HepG2 (cell line): ENCODE results near the gene ZBTB22. TPM values are rescaled to one million over a fixed set of nuclear protein-coding genes. Genes with fewer than 3 reads are reported as not detected.

Experiments used
- ATAC-seq: fragments of 200-7000 bp; cut with Tn5 transposase; 3 replicates; pipeline ENCODE4 v1.9.1; 2020; ENCODE audit warnings: mild to moderate bottlenecking, moderate library complexity
- BruUV-seq: library from RNA; stranded (reverse); fragments of 400-500 nt; replicated peaks from 2 replicates; lab custom pipeline; 2021; lab: Mats Ljungman, UMichigan
- CTCF ChIA-PET: fragments of 300-600 bp; formaldehyde crosslinking; extraction: SDS; loops from one replicate; lab custom pipeline; 2021; ENCODE audit warnings: low total read pairs, inconsistent platforms, low intra/inter-chr PET ratio; lab: Yijun Ruan, JAX
- POLR2A ChIA-PET: fragments of 350-600 bp; sonication (Branson Sonifier 250); formaldehyde crosslinking; loops from one replicate; lab custom pipeline; 2020; ENCODE audit warnings: antibody characterized with exemption, inconsistent platforms; lab: Yijun Ruan, JAX
- DNase-seq: peaks from one replicate; pipeline ENCODE4 v3.0.0-alpha.2; 2015; ENCODE audit warnings: low spot score
- FAIRE-seq: peaks from 3 replicates; lab custom pipeline; 2011; peaks lifted over from hg19 to GRCh38; lab: Jason Lieb, UNC
- H2AFZ ChIP-seq: one replicate; pipeline ENCODE4 v1.6.1; 2011; ENCODE audit warnings: low read length, inconsistent platforms
- H3K27ac ChIP-seq: fragments of 300-600 bp; 3 replicates; pipeline ENCODE4 v1.8.0; 2011; ENCODE audit warnings: mixed run types, mild to moderate bottlenecking, mixed read lengths, low read length, inconsistent platforms; ENCODE audit not compliant: insufficient read depth; ENCODE audit errors: extremely low read length
- H3K27me3 ChIP-seq, 2 experiments: fragments of 200-600 bp in 1 of 2; 2 replicates in 1 of 2; 3 replicates in 1 of 2; pipeline versions ENCODE4 v1.6.0 to v1.8.0; 2011; ENCODE audit warnings: low read length in 2 of 2, mild to moderate bottlenecking in 2 of 2, moderate library complexity in 2 of 2, inconsistent platforms in 1 of 2; ENCODE audit not compliant: insufficient read depth in 2 of 2, control insufficient read depth in 1 of 2
- H3K36me3 ChIP-seq, 2 experiments: fragments of 200-600 bp in 1 of 2; replicated peaks in 1 of 2; 2 replicates in 1 of 2; 3 replicates in 1 of 2; pipeline versions ENCODE4 v1.5.1 to v1.8.0; 2011; ENCODE audit warnings: low read length in 2 of 2, inconsistent platforms in 1 of 2; ENCODE audit not compliant: insufficient read depth in 2 of 2, control insufficient read depth in 1 of 2
- H3K4me1 ChIP-seq: 2 replicates; pipeline ENCODE4 v1.5.1; 2012; ENCODE audit warnings: low read length, inconsistent platforms; ENCODE audit not compliant: insufficient read depth
- H3K4me2 ChIP-seq: 2 replicates; pipeline ENCODE4 v1.6.0; 2011; ENCODE audit warnings: low read depth, low read length, inconsistent platforms
- H3K4me3 ChIP-seq, 3 experiments: fragments of 200-600 bp in 1 of 3; sonication (generic), shearing (Covaris generic) in 1 of 3; replicated peaks in 1 of 3; 2 replicates each; pipeline ENCODE4 v1.5.1; 2011 to 2016; ENCODE audit warnings: low read length in 3 of 3, inconsistent platforms in 2 of 3, low read depth in 2 of 3, mild to moderate bottlenecking in 2 of 3, control low read depth in 1 of 3, mixed read lengths in 1 of 3; ENCODE audit not compliant: insufficient read depth in 1 of 3
- H3K79me2 ChIP-seq: one replicate; pipeline ENCODE4 v1.6.1; 2011; ENCODE audit warnings: low read length, inconsistent platforms; ENCODE audit not compliant: insufficient read depth
- H3K9ac ChIP-seq: 2 replicates; pipeline ENCODE4 v1.6.0; 2011; ENCODE audit warnings: mild to moderate bottlenecking, low read depth, low read length, inconsistent platforms; ENCODE audit not compliant: insufficient read depth
- H3K9me3 ChIP-seq: 2 replicates; pipeline ENCODE4 v1.5.1; 2012; ENCODE audit warnings: mild to moderate bottlenecking, low read length
- H4K20me1 ChIP-seq: 2 replicates; pipeline ENCODE4 v1.6.0; 2011; ENCODE audit warnings: inconsistent platforms, mild to moderate bottlenecking, low read length, moderate library complexity; ENCODE audit not compliant: insufficient read depth
- CENPBD1 ChIP-seq: sonication (generic); formaldehyde crosslinking; IDR thresholded peaks from 2 replicates; pipeline ENCODE4 v1.8.0; 2022; ENCODE audit warnings: missing genetic modification reagents, low read depth, mild to moderate bottlenecking, borderline replicate concordance
- EP300 ChIP-seq, 3 experiments: sonication (generic) in 1 of 3; formaldehyde crosslinking in 1 of 3; IDR thresholded peaks; 2 replicates each; pipeline versions ENCODE4 v1.5.1 to v1.6.1; 2011 to 2020; ENCODE audit warnings: low read depth in 2 of 3, low read length in 2 of 3, borderline replicate concordance in 1 of 3, improper control_type of control experiment in 1 of 3, mild to moderate bottlenecking in 1 of 3, missing genetic modification reagents in 1 of 3, moderate library complexity in 1 of 3
- FOXP1 ChIP-seq, 2 experiments: fragments of 450-650 bp in 1 of 2; IDR thresholded peaks; 2 replicates each; pipeline ENCODE4 v1.6.1; 2017 to 2018; ENCODE audit warnings: antibody characterized with exemption in 1 of 2
- HINFP ChIP-seq: sonication (generic); formaldehyde crosslinking; IDR thresholded peaks from 2 replicates; pipeline ENCODE4 v1.4.0; 2020; ENCODE audit warnings: low read depth, mild to moderate bottlenecking, missing genetic modification reagents
- HIVEP1 ChIP-seq: sonication (generic); formaldehyde crosslinking; IDR thresholded peaks from 2 replicates; pipeline ENCODE4 v1.4.0; 2020; ENCODE audit warnings: mild to moderate bottlenecking, missing genetic modification reagents
- KAT2B ChIP-seq: fragments of 150-350 bp; IDR thresholded peaks from 2 replicates; pipeline ENCODE4 v1.6.1; 2014; ENCODE audit warnings: low read depth, low read length, borderline replicate concordance
- NFAT5 ChIP-seq: sonication (generic); formaldehyde crosslinking; IDR thresholded peaks from 2 replicates; pipeline ENCODE4 v1.4.0; 2020; ENCODE audit warnings: missing genetic modification reagents
- PHF20 ChIP-seq: sonication (generic); formaldehyde crosslinking; IDR thresholded peaks from 2 replicates; pipeline ENCODE4 v1.5.0; 2020; ENCODE audit warnings: mild to moderate bottlenecking, missing genetic modification reagents
- ZHX1 ChIP-seq: sonication (generic); formaldehyde crosslinking; IDR thresholded peaks from 2 replicates; pipeline ENCODE4 v1.8.1; 2022; ENCODE audit warnings: low read depth, mild to moderate bottlenecking, missing genetic modification reagents
- ZNF329 ChIP-seq: sonication (generic); formaldehyde crosslinking; IDR thresholded peaks from 2 replicates; pipeline ENCODE4 v1.9.0; 2021; ENCODE audit warnings: low read depth, mild to moderate bottlenecking, missing genetic modification reagents
- ZNF572 ChIP-seq: sonication (generic); formaldehyde crosslinking; IDR thresholded peaks from 2 replicates; pipeline ENCODE4 v1.5.1; 2020; ENCODE audit warnings: mild to moderate bottlenecking, missing genetic modification reagents
- ZNF709 ChIP-seq: sonication (generic); formaldehyde crosslinking; IDR thresholded peaks from 2 replicates; pipeline ENCODE4 v1.5.0; 2020; ENCODE audit warnings: mild to moderate bottlenecking, missing genetic modification reagents
- WGBS: methylation state at CpG from one replicate; pipeline ENCODE4 v1.1.6; 2017; ENCODE audit warnings: low lambda C conversion rate; 5-methylcytosine and 5-hydroxymethylcytosine counted together
- in situ Hi-C: cut with HindIII; loops from 2 replicates; pipeline ENCODE4 v1.10.0; 2017; ENCODE audit warnings: low pct_unique_long_range_greater_than_20kb; ENCODE audit not compliant: extremely low pct_ligation_motif_present
- intact Hi-C: fragments of 100-400 bp; cut with micrococcal nuclease; formaldehyde crosslinking; loops from one replicate; pipeline ENCODE4 v1.10.0; 2022; ENCODE audit not compliant: unreplicated experiment
- polyA plus RNA-seq, 8 experiments: library from polyadenylated mRNA; depleted of rRNA in 3 of 8; stranded (reverse) in 7 of 8; unstranded in 1 of 8; fragments of >200 nt; fragmentation: Illumina TruSeq in 4 of 8; extraction: Trizol in 4 of 8; gene quantifications; 2 replicates each; pipeline versions ENCODE4 v1.2.1 to v1.2.3, GENCODE V29; 2011 to 2016; ENCODE audit warnings: low read depth in 4 of 8, missing spikeins in 1 of 8, mixed read lengths in 1 of 8; ENCODE audit not compliant: insufficient read depth in 1 of 8
- total RNA-seq, 5 experiments: library from RNA; depleted of rRNA; stranded (reverse); fragments of >200 nt; fragmentation: Illumina TruSeq; extraction: Trizol; gene quantifications; 2 replicates each; pipeline ENCODE4 v1.2.3, GENCODE V29; 2016; ENCODE audit warnings: low read depth in 1 of 5

The ZBTB22 gene
- total and polyA plus RNA-seq, 2 of the 13 experiments (the other 11 are each of a cell fraction or from before 2014, with no cell fraction given), result 8.0 to 10.6 TPM

- no peaks in the 10 kb centered on the region for H3K9me3 ChIP-seq
- FAIRE-seq (no peak), ATAC-seq (no peak), DNase-seq (no peak)
- peak overlapping the region; percentile 56 for H3K27ac ChIP-seq
- TF ChIP-seq CENPBD1 (CRISPR knock-in tag), result no peak
- TF ChIP-seq ZNF572 (CRISPR knock-in tag), result no peak
- no peak for TF ChIP-seq ZHX1 (CRISPR knock-in tag)
- TF ChIP-seq PHF20 (CRISPR knock-in tag), result no peak
- TF ChIP-seq ZNF709 (CRISPR knock-in tag), result no peak
- no peak for TF ChIP-seq KAT2B
- no peak for TF ChIP-seq HINFP (CRISPR knock-in tag)
- no peak for TF ChIP-seq FOXP1 (IDR thresholded peaks at IDR 0.05)
- no peak for TF ChIP-seq FOXP1 (CRISPR knock-in tag; IDR thresholded peaks at IDR 0.05)
- TF ChIP-seq HIVEP1, result no peak
- TF ChIP-seq EP300 (IDR thresholded peaks at IDR 0.05; ENCODE audit: low read depth in 2 of 2, low read length in 2 of 2), result no peak
- TF ChIP-seq EP300 (CRISPR knock-in tag; IDR thresholded peaks at IDR 0.05; ENCODE audit: borderline replicate concordance), result no peak
- no peak for TF ChIP-seq NFAT5 (CRISPR knock-in tag)
- no peak for TF ChIP-seq ZNF329
- intact Hi-C loops, result no loop called here
- 80% methylated on average over 7 of the region's 7 CpGs for WGBS
- ChIA-PET POLR2A (interaction anchor here (0.7 to 3.4 kb wide), 5 partner anchors 9 to 42 kb away, joined by 3 to 34 read pairs (median 14); partner anchors contain the start of genes B3GALT4, RGL2, RPS18 and VPS52), CTCF (interaction anchor here (1.4 kb wide), 1 partner anchor 9 kb away, joined by 3 read pairs; no protein-coding TSS in a partner anchor)
- peak overlapping the region; percentile 92 for H3K9ac ChIP-seq
- no TSS peak for BruUV-seq
- peak overlapping the region; percentile 73 to 96 (median 94) for H3K4me3 ChIP-seq
- no peak overlapping the region for H2AFZ ChIP-seq
- H3K27me3 ChIP-seq, result no peaks in the 10 kb centered on the region; a peak in 1 of 5 replicates
- peaks cover 22% of the 10 kb centered on the region for H3K4me1 ChIP-seq
- peaks cover 14 to 42% of the 10 kb centered on the region in 2 experiments for H3K36me3 ChIP-seq
- peak overlapping the region; percentile 99 for H3K4me2 ChIP-seq
- H3K79me2 ChIP-seq, result peaks cover 27% of the 10 kb centered on the region
- in situ Hi-C loops, result loop anchor here (25.0 kb wide), 1 partner anchor 122 kb away; the partner anchor contains the start of genes CUTA, PHF1 and SYNGAP1
- H4K20me1 ChIP-seq, result no peaks in the 10 kb centered on the region
These were observed 27.1 kb downstream of the ZBTB22 start for GRCh38 chr6:33290459-33290858.
